H1 (cell line): ENCODE data around the gene ZNF225. TPM values are rescaled to one million over a fixed set of nuclear protein-coding genes. Genes with fewer than 3 reads are reported as not detected.
A peak's percentile ranks its signal among the peaks of the same experiment; 100 is the strongest.

Source experiments
- CTCF ChIA-PET: fragments of 300-600 bp; sonication (Branson Sonifier 250); formaldehyde crosslinking; loops from one replicate; lab custom pipeline; 2021; ENCODE audit not compliant: partially characterized antibody; lab: Charles Lee
- POLR2A ChIA-PET: fragments of 300-600 bp; sonication (Branson Sonifier 250); formaldehyde crosslinking; loops from one replicate; lab custom pipeline; 2021; ENCODE audit warnings: inconsistent platforms; ENCODE audit not compliant: partially characterized antibody; lab: Charles Lee
- DNase-seq, 2 experiments: peaks; one replicate each; pipeline versions ENCODE4 v3.0.0 to v3.0.0-alpha.2; 2010 to 2022; ENCODE audit warnings: low spot score in 2 of 2, low read depth in 1 of 2, mixed read lengths in 1 of 2
- FAIRE-seq: peaks from 2 replicates; lab custom pipeline; 2011; peaks lifted over from hg19 to GRCh38; lab: Jason Lieb, UNC
- H2AFZ ChIP-seq: 2 replicates; pipeline ENCODE4 v1.8.1; 2012; ENCODE audit warnings: low read length, inconsistent platforms
- H2AK5ac ChIP-seq: 2 replicates; pipeline ENCODE4 v1.6.1; 2013; ENCODE audit warnings: low read depth, low read length
- H2BK120ac ChIP-seq: replicated peaks from 2 replicates; pipeline ENCODE3; 2013; ENCODE audit warnings: low read depth, low read length, inconsistent platforms
- H2BK12ac ChIP-seq: 2 replicates; pipeline ENCODE4 v1.6.1; 2013; ENCODE audit warnings: low read depth, low read length
- H2BK15ac ChIP-seq: 2 replicates; pipeline ENCODE4 v1.6.1; 2013; ENCODE audit warnings: low read length
- H2BK20ac ChIP-seq: 2 replicates; pipeline ENCODE4 v1.6.1; 2013; ENCODE audit warnings: low read length
- H2BK5ac ChIP-seq: 2 replicates; pipeline ENCODE4 v1.6.1; 2013; ENCODE audit warnings: low read depth, low read length
- H3K14ac ChIP-seq: 2 replicates; pipeline ENCODE4 v1.6.1; 2013; ENCODE audit warnings: inconsistent platforms; ENCODE audit not compliant: insufficient read length
- H3K18ac ChIP-seq: 2 replicates; pipeline ENCODE4 v1.6.1; 2013; ENCODE audit warnings: low read length; ENCODE audit errors: extremely low read depth
- H3K23ac ChIP-seq: 2 replicates; pipeline ENCODE4 v1.6.1; 2013; ENCODE audit warnings: inconsistent platforms; ENCODE audit not compliant: insufficient read length
- H3K23me2 ChIP-seq: 2 replicates; pipeline ENCODE4 v1.6.1; 2013; ENCODE audit warnings: low read depth, low read length
- H3K27ac ChIP-seq: 2 replicates; pipeline ENCODE4 v1.6.1; 2011; ENCODE audit warnings: low read depth, low read length, inconsistent platforms
- H3K27me3 ChIP-seq, 4 experiments: replicated peaks in 1 of 4; 1 replicate in 1 of 4; 2 replicates in 3 of 4; pipeline versions ENCODE4 v1.6.1 to v1.8.1; 2011 to 2013; ENCODE audit warnings: low read length in 3 of 4, mild to moderate bottlenecking in 3 of 4, inconsistent platforms in 2 of 4, mixed read lengths in 2 of 4, moderate library complexity in 1 of 4; ENCODE audit not compliant: control insufficient read depth in 3 of 4, insufficient read depth in 3 of 4; ENCODE audit errors: extremely low read depth in 1 of 4
- H3K36me3 ChIP-seq, 4 experiments: 2 replicates each; pipeline versions ENCODE4 v1.6.1 to v1.8.1; 2011 to 2013; ENCODE audit warnings: mild to moderate bottlenecking in 4 of 4, low read length in 3 of 4, moderate library complexity in 2 of 4, control low read depth in 1 of 4, inconsistent platforms in 1 of 4; ENCODE audit not compliant: insufficient read depth in 4 of 4, control insufficient read depth in 2 of 4
- H3K4ac ChIP-seq: replicated peaks from 2 replicates; pipeline ENCODE3; 2013; ENCODE audit warnings: low read length, low read depth, mixed read lengths, inconsistent platforms; ENCODE audit not compliant: insufficient read length
- H3K4me1 ChIP-seq, 4 experiments: replicated peaks in 1 of 4; 1 replicate in 1 of 4; 2 replicates in 3 of 4; pipeline versions ENCODE4 v1.6.1 to v1.8.1; 2011 to 2013; ENCODE audit warnings: low read length in 3 of 4, inconsistent platforms in 2 of 4, mixed read lengths in 1 of 4; ENCODE audit not compliant: insufficient read depth in 4 of 4, control insufficient read depth in 3 of 4
- H3K4me2 ChIP-seq, 2 experiments: 2 replicates each; pipeline versions ENCODE4 v1.6.1 to v1.8.1; 2011 to 2013; ENCODE audit warnings: low read depth in 2 of 2, low read length in 2 of 2, control low read depth in 1 of 2, inconsistent platforms in 1 of 2, mild to moderate bottlenecking in 1 of 2; ENCODE audit not compliant: insufficient read depth in 1 of 2
- H3K4me3 ChIP-seq, 4 experiments: fragments of 200-600, 300-600 bp in 1 of 4; sonication (generic), shearing (Covaris generic), sonication (Bioruptor Twin) in 1 of 4; 2 replicates each; pipeline versions ENCODE4 v1.5.1 to v1.8.1; 2011 to 2016; ENCODE audit warnings: low read length in 4 of 4, low read depth in 3 of 4, control low read depth in 2 of 4, inconsistent platforms in 2 of 4, mild to moderate bottlenecking in 2 of 4, mixed read lengths in 1 of 4, moderate library complexity in 1 of 4; ENCODE audit not compliant: insufficient read depth in 2 of 4; ENCODE audit errors: extremely low read depth in 1 of 4
- H3K56ac ChIP-seq: replicated peaks from 2 replicates; pipeline ENCODE3; 2013; ENCODE audit warnings: low read depth, mild to moderate bottlenecking, mixed read lengths, low read length, inconsistent platforms; ENCODE audit not compliant: insufficient read length
- H3K79me1 ChIP-seq: 2 replicates; pipeline ENCODE4 v1.6.1; 2013; ENCODE audit warnings: low read depth, low read length, control low read depth
- H3K79me2 ChIP-seq, 2 experiments: 2 replicates each; pipeline versions ENCODE4 v1.6.1 to v1.8.1; 2012 to 2013; ENCODE audit warnings: low read length in 2 of 2, mild to moderate bottlenecking in 2 of 2, inconsistent platforms in 1 of 2; ENCODE audit not compliant: insufficient read depth in 2 of 2, control insufficient read depth in 1 of 2
- H3K9ac ChIP-seq, 4 experiments: replicated peaks in 1 of 4; 1 replicate in 1 of 4; 2 replicates in 3 of 4; pipeline versions ENCODE4 v1.6.1 to v1.8.1; 2011 to 2013; ENCODE audit warnings: low read depth in 3 of 4, low read length in 3 of 4, control low read depth in 2 of 4, mild to moderate bottlenecking in 2 of 4, moderate library complexity in 2 of 4, inconsistent platforms in 1 of 4; ENCODE audit errors: extremely low read depth in 1 of 4
- H3K9me3 ChIP-seq, 2 experiments: 2 replicates each; pipeline versions ENCODE4 v1.6.1 to v1.8.1; 2012 to 2013; ENCODE audit warnings: mild to moderate bottlenecking in 2 of 2, moderate library complexity in 2 of 2, control low read depth in 1 of 2, inconsistent platforms in 1 of 2, low read depth in 1 of 2, low read length in 1 of 2, mixed read lengths in 1 of 2; ENCODE audit not compliant: insufficient read depth in 2 of 2
- H4K20me1 ChIP-seq, 2 experiments: replicated peaks in 1 of 2; 2 replicates each; pipeline versions ENCODE3 to v1.8.1; 2011 to 2013; ENCODE audit warnings: inconsistent platforms in 2 of 2, low read length in 2 of 2, mild to moderate bottlenecking in 1 of 2; ENCODE audit not compliant: insufficient read depth in 2 of 2, control insufficient read depth in 1 of 2
- H4K5ac ChIP-seq: 2 replicates; pipeline ENCODE4 v1.6.1; 2013; ENCODE audit warnings: low read length, low read depth, mixed read lengths, inconsistent platforms; ENCODE audit not compliant: insufficient read length
- H4K8ac ChIP-seq: 2 replicates; pipeline ENCODE4 v1.8.0; 2013; ENCODE audit warnings: mild to moderate bottlenecking, moderate library complexity, low read length, inconsistent platforms; ENCODE audit not compliant: insufficient read depth; ENCODE audit errors: extremely low read depth
- H4K91ac ChIP-seq: replicated peaks from 2 replicates; pipeline ENCODE3; 2013; ENCODE audit warnings: low read length, mixed read lengths, inconsistent platforms; ENCODE audit not compliant: insufficient read length
- EGR1 ChIP-seq: IDR thresholded peaks from 2 replicates; pipeline ENCODE4 v1.6.1; 2011; ENCODE audit warnings: low read depth, low read length, borderline replicate concordance
- POLR2AphosphoS5 ChIP-seq: IDR thresholded peaks from 2 replicates; pipeline ENCODE4 v1.6.1; 2011; ENCODE audit warnings: low read depth, low read length
- RAD21 ChIP-seq, 2 experiments: IDR thresholded peaks in 1 of 2; conservative IDR thresholded peaks in 1 of 2; 2 replicates each; pipeline ENCODE4 v1.6.1; 2011; ENCODE audit warnings: low read depth in 2 of 2, low read length in 2 of 2, improper control_type of control experiment in 1 of 2, inconsistent platforms in 1 of 2, mild to moderate bottlenecking in 1 of 2, moderate library complexity in 1 of 2
- RBBP5 ChIP-seq: IDR thresholded peaks from 2 replicates; pipeline ENCODE4 v1.7.1; 2012; ENCODE audit warnings: low read depth, mild to moderate bottlenecking, inconsistent platforms, low read length, moderate library complexity, borderline replicate concordance
- RNF2 ChIP-seq: fragments of 200-900, 300-1000 bp; sonication (generic); IDR thresholded peaks from 2 replicates; pipeline ENCODE4 v1.7.1; 2016; ENCODE audit warnings: borderline replicate concordance, low read depth, mild to moderate bottlenecking, antibody characterized with exemption, low read length; ENCODE audit not compliant: poor library complexity, severe bottlenecking; ENCODE audit errors: missing control alignments
- SIN3A ChIP-seq, 2 experiments: IDR thresholded peaks in 1 of 2; conservative IDR thresholded peaks in 1 of 2; 2 replicates each; pipeline ENCODE4 v1.6.1; 2011 to 2012; ENCODE audit warnings: low read length in 2 of 2, improper control_type of control experiment in 1 of 2, low read depth in 1 of 2, mild to moderate bottlenecking in 1 of 2
- SP4 ChIP-seq: IDR thresholded peaks from 2 replicates; pipeline ENCODE4 v1.6.1; 2012; ENCODE audit warnings: low read length, inconsistent platforms
- TAF1 ChIP-seq: IDR thresholded peaks from 2 replicates; pipeline ENCODE4 v1.6.1; 2011; ENCODE audit warnings: mild to moderate bottlenecking, low read depth, low read length
- WGBS, 2 experiments: shearing (Covaris generic) in 1 of 2; methylation state at CpG; one replicate each; pipeline versions ENCODE4 v1.1.6 to v1.1.7; 2013 to 2015; ENCODE audit warnings: low lambda C conversion rate in 2 of 2, mixed read lengths in 2 of 2, inconsistent platforms in 1 of 2, low coverage in 1 of 2, missing lambda C conversion rate in 1 of 2; ENCODE audit not compliant: insufficient replicate concordance in 2 of 2, insufficient coverage in 1 of 2, insufficient read length in 1 of 2; ENCODE audit errors: extremely low coverage in 1 of 2, missing lambda C conversion rate in 1 of 2; 5-methylcytosine and 5-hydroxymethylcytosine counted together
- polyA plus RNA-seq, 7 experiments: library from polyadenylated mRNA; depleted of rRNA in 3 of 7; stranded (reverse) in 5 of 7; unstranded in 2 of 7; fragments of >200 nt in 5 of 7; fragments of 200-250 nt in 2 of 7; gene quantifications; 1 replicate in 5 of 7; 2 replicates in 1 of 7; 4 replicates in 1 of 7; pipeline versions ENCODE4 v1.2.1 to v1.2.3, GENCODE V29; 2011 to 2013; ENCODE audit warnings: missing spikeins in 2 of 7, mixed read lengths in 2 of 7
- total RNA-seq: library from RNA; stranded (reverse); fragmentation: NEBNext Ultra II Directional; extraction: Animal tissue kit (Norgen Biotek cat#: 25700); gene quantifications from 2 replicates; pipeline ENCODE4 v1.2.1, GENCODE V29; 2021

ZNF225 gene
- total and polyA plus RNA-seq, 2 of the 8 experiments (the other 6 are each of a cell fraction or from before 2014, with no cell fraction given), result 0.98 to 5.0 TPM

- Histone ChIP-seq H3K18ac (no peak within 1 kb of the TSS), H4K91ac (no peak within 1 kb of the TSS), H3K4me1 (peaks cover 0 to 5% (median 0%) of the 10 kb centered on the region in 4 experiments; a peak in 1 of 7 replicates), H4K5ac (peak within 1 kb of the TSS; percentile 59), H3K14ac (no peak within 1 kb of the TSS), H4K20me1 (no peaks in the 10 kb centered on the region), H3K23me2 (no peaks in the 10 kb centered on the region; the same call in 1 of the 2 replicates), H2BK5ac (no peak within 1 kb of the TSS; the same call in 1 of the 2 replicates), H3K9ac (peak within 1 kb of the TSS; percentile 55 to 90 (median 88)), H3K4ac (no peak within 1 kb of the TSS), H3K23ac (no peak within 1 kb of the TSS), H3K9me3 (no peaks in the 10 kb centered on the region), H3K27me3 (no peaks in the 10 kb centered on the region), H2AFZ (peak within 1 kb of the TSS; percentile 93), H3K36me3 (peaks cover 3 to 22% (median 11%) of the 10 kb centered on the region in 4 experiments; a peak in 7 of 8 replicates), H3K79me2 (peaks cover 0 to 24% of the 10 kb centered on the region in 2 experiments; a peak in 2 of 4 replicates), H3K79me1 (no peaks in the 10 kb centered on the region; the same call in 1 of the 2 replicates), H2BK120ac (no peak within 1 kb of the TSS), H3K4me3 (peak within 1 kb of the TSS; percentile 77 to 95 (median 84)), H4K8ac (peak within 1 kb of the TSS; percentile 96; the same call in 1 of the 2 replicates), H2BK12ac (no peak within 1 kb of the TSS), H2AK5ac (no peak within 1 kb of the TSS), H3K4me2 (peak within 1 kb of the TSS; percentile 81 to 91), H3K56ac (no peak within 1 kb of the TSS), H3K27ac (peak within 1 kb of the TSS; percentile 84), H2BK15ac (no peak within 1 kb of the TSS), H2BK20ac (no peak within 1 kb of the TSS)
- POLR2A ChIA-PET, result interaction anchor here (0.6 to 4.8 kb wide), 10 partner anchors 11 to 387 kb away, joined by 3 to 27 read pairs (median 6); partner anchors contain the start of genes ZNF112, ZNF224, ZNF225 and ZNF227
- CTCF ChIA-PET, result interaction anchor here (0.6 kb wide), 1 partner anchor 490 kb away, joined by 3 read pairs; no protein-coding TSS in a partner anchor
- DNase-seq (peak; percentile 75 to 80), FAIRE-seq (peak; percentile 95)
- 1% methylated on average over 32 of the region's 32 CpGs; no CpG with 5 or more reads in 1 of the 2 experiments for WGBS, 2 experiments
- no peak for TF ChIP-seq RNF2
- TF ChIP-seq RAD21 (IDR thresholded peaks at IDR 0.05 in 1 of 2, conservative IDR thresholded peaks at IDR 0.05 in 1 of 2; ENCODE audit: low read depth in 2 of 2, low read length in 2 of 2), result no peak
- 0 out of 4 replicates have a peak, but pooled peaks of 1 of the 2 experiments have one; percentile 21 for TF ChIP-seq SIN3A (conservative IDR thresholded peaks at IDR 0.05 in 1 of 2, IDR thresholded peaks at IDR 0.05 in 1 of 2; ENCODE audit: low read depth in 1 of 2, low read length in 2 of 2)
- TF ChIP-seq POLR2AphosphoS5, result 0 out of 2 replicates have a peak, but pooled peaks have one; percentile 43
- no peak; the same call in 1 of the 2 replicates for TF ChIP-seq EGR1
- TF ChIP-seq RBBP5, result peak; percentile 79; the same call in 1 of the 2 replicates
- TF ChIP-seq TAF1, result peak; percentile 73; the same call in 1 of the 2 replicates
- TF ChIP-seq SP4, result no peak
Measured at GRCh38 chr19:44164673-44165512, 51.7 kb downstream of the ZNF225 start, which contains the start of gene ZNF226. TSS of gene ZNF226 (plus strand) at chr19:44165100. CDS start at chr19:44170081, 4,981 bp downstream.
